HL-60 (cell line): ENCODE data around the gene ZNF672.
"Not testable (repeated sequence)": the region's sequence is repeated elsewhere in the genome, so short reads cannot be mapped to it uniquely, and the experiment has no call there.

ENCODE experiments used
- GABPA ChIP-seq: IDR thresholded peaks from 2 replicates; pipeline ENCODE4 v1.6.1; 2012; ENCODE audit warnings: low read depth
- POLR2AphosphoS5 ChIP-seq: IDR thresholded peaks from 2 replicates; pipeline ENCODE4 v1.6.1; 2012; ENCODE audit warnings: low read depth
- REST ChIP-seq: IDR thresholded peaks from 2 replicates; pipeline ENCODE4 v1.6.1; 2012; ENCODE audit warnings: low read depth; ENCODE audit not compliant: insufficient replicate concordance
- SPI1 ChIP-seq: IDR thresholded peaks from 2 replicates; pipeline ENCODE4 v1.6.1; 2012; ENCODE audit warnings: low read depth, mild to moderate bottlenecking, borderline replicate concordance
- TF ChIP-seq, protein P1 (sequence below): IDR thresholded peaks from one replicate; pipeline ENCODE4 v1.5.1; 2011; ENCODE audit warnings: low read length, control low read depth, inconsistent platforms; ENCODE audit not compliant: insufficient read depth

DNA sequence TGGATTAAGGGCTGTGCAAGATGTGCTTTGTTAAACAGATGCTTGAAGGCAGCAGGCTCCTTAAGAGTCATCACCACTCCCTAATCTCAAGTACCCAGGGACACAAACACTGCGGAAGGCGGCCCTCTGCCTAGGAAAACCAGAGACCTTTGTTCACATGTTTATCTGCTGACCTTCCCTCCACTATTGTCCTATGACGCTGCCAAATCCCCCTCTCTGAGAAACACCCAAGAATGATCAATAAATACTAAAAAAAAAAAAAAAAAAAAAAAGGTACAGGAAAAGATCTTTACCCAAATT is 7.4 kb upstream of the ZNF672 start:
- TF ChIP-seq, protein P1, sequence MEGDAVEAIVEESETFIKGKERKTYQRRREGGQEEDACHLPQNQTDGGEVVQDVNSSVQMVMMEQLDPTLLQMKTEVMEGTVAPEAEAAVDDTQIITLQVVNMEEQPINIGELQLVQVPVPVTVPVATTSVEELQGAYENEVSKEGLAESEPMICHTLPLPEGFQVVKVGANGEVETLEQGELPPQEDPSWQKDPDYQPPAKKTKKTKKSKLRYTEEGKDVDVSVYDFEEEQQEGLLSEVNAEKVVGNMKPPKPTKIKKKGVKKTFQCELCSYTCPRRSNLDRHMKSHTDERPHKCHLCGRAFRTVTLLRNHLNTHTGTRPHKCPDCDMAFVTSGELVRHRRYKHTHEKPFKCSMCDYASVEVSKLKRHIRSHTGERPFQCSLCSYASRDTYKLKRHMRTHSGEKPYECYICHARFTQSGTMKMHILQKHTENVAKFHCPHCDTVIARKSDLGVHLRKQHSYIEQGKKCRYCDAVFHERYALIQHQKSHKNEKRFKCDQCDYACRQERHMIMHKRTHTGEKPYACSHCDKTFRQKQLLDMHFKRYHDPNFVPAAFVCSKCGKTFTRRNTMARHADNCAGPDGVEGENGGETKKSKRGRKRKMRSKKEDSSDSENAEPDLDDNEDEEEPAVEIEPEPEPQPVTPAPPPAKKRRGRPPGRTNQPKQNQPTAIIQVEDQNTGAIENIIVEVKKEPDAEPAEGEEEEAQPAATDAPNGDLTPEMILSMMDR: not testable (repeated sequence)
- TF ChIP-seq REST, POLR2AphosphoS5, GABPA, SPI1: not testable (repeated sequence)
